Measurements from ENCODE around the gene COASY.
"Not testable (repeated sequence)": the region's sequence is repeated elsewhere in the genome, so short reads cannot be mapped to it uniquely, and the experiment has no call there.

COASY gene

DNA sequence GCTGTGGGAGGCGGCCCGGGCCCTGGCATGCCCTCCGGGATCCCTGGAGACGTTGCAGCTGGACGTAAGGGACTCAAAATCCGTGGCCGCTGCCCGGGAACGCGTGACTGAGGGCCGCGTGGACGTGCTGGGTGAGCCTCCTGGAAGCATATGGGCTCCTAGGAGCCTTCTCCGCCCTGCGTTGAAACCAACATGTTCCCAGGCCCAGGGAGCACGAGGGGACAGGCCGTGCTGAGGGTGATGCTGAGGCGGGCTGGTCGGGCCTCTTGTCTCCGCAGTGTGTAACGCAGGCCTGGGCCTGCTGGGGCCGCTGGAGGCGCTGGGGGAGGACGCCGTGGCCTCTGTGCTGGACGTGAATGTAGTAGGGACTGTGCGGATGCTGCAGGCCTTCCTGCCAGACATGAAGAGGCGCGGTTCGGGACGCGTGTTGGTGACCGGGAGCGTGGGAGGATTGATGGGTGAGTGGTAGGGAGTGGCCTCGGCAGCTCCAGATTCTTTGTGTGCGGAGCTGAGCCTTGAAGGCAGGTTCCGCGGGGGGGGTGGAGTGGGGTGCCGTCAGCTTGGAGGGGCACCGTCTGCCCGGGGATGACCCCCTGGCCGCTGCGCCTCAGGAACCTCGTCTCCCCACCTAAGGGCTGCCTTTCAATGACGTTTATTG is 8.7 kb upstream of the COASY start:
- DNase-seq = no peak

DNA sequence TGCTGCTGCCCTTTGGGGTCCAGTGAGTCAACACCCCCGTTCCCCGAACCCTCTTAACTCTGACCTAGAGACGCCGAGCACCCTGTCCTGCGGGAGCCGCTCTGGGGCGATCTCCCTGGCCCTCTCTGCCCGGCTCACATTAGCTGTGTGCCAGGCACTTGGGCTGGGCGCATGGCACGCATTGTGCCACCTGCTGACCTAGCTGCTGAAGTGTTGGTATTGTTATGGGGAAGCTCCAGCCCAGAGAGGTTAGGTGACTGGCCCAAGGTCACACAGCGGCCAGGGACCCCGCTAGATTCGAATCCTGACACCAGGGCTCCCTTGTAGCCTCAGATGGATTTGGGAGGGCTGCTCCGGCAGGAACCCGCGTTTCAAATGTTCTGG is 8.1 kb upstream of the COASY start:
- DNase-seq = no peak

DNA sequence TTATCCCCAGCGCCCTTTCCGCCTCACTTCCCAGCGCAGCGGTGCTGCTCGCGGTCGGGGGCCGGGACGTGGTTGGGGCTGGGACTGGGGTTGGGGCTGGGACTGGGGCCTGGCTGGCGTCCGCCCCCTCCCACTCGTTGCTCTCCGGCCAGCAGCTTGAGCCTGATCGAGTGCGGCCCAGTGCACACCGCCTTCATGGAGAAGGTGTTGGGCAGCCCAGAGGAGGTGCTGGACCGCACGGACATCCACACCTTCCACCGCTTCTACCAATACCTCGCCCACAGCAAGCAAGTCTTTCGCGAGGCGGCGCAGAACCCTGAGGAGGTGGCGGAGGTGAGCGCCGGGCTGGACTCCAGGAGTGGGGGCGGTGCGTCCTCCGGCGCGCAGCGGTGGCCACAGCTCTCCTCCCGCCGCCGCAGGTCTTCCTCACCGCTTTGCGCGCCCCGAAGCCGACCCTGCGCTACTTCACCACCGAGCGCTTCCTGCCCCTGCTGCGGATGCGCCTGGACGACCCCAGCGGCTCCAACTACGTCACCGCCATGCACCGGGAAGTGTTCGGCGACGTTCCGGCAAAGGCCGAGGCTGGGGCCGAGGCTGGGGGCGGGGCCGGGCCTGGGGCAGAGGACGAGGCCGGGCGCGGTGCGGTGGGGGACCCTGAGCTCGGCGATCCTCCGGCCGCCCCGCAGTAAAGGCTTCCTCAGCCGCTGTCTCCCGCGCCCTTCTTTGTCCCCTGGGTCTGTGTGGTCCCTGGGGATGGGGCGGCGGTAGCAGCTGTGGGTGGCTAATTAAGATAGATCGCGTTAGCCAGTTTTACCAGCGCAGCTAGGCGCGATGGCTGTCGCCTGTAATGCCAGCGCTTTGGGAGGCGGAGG is 7.5 kb upstream of the COASY start:
- peak; percentile 77 to 85 for DNase-seq

DNA sequence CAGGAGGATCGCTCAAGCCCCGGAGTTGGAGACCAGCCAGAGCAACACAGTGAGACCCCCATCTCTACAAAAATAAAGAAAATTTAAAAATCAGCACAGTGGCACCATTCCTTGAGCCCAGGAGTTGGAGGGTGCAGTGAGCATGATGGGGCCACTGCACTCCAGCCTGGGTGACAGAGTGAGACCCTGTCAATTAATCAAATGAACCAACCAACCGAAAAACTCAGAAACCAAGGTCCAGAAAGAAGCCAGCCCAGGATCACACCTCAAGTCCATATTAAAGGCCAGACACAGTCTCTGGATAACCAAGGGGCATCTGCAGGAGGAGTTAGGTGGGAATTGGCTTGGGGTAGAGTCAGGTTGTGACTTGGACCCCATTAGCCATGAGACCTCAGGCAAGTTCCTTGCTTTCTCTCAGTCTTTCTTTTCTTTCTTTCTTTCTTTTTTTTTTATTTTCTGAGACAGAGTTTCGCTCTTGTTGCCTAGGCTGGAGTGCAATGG is 6.8 kb upstream of the COASY start:
- DNase-seq = no peak

DNA sequence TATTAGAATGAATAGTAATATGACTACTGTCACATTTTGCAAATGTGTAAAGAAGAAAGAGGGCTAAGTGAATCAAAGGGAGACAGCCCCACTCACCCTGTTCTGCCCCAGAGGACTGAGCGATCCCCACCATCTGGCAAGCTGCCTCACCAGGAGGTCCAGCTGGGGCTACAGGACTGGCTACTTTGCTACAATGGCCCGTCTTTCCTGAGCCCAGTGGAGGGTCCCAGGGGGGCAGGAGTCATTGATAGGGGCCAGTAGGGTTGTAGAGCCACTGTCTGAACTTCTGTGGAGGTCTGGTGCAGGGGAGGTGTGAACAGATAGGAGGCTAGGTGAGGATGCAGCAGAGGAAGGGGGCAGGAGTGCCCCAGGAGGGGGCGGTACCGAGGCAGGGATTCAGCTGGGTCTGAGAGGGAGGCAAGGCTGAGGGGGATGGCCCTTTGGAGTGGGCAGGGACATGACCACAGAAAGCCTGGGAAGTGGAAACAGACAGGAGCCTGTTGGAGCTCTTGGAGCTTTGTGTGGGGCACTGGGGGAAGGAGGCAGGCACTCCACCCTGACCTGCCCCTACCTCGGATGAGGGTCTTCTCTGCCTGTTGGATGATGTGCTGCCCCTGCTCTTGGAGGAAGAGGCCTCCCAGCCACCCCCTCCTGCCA is 5.9 kb upstream of the COASY start:
- DNase-seq = not testable (repeated sequence)

GRCh38 chr17:42559075-42559474 is 2.9 kb upstream of the COASY start:
- no peak for DNase-seq

GRCh38 chr17:42560246-42560645 is 1.7 kb upstream of the COASY start:
- no peak for DNase-seq

DNA sequence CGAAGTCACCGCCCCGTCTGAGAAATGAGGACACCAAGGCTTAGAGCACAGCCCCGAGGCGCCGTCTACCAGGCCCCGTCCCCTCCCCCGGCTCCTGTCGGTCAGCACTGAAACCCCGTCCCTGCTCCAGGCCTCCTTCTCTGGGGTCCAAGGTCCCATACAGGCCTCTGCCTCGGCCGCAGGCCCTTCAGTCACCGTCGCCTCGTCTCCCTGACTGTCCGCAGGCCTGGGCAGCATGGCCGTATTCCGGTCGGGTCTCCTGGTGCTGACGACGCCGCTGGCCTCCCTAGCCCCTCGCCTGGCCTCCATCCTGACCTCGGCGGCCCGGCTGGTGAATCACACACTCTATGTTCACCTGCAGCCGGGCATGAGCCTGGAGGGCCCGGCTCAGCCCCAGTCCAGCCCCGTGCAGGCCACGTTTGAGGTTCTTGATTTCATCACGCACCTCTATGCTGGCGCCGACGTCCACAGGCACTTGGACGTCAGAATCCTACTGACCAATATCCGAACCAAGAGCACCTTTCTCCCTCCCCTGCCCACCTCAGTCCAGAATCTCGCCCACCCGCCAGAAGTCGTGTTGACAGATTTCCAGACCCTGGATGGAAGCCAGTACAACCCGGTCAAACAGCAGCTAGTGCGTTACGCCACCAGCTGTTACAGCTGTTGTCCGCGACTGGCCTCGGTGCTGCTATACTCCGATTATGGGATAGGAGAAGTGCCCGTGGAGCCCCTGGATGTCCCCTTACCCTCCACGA is 617 bp downstream of the COASY start:
- peak in 1 of 2 experiments; percentile 21 for DNase-seq

GRCh38 chr17:42563143-42563509 is 1.2 kb downstream of the COASY start:
- no peak for DNase-seq

DNA sequence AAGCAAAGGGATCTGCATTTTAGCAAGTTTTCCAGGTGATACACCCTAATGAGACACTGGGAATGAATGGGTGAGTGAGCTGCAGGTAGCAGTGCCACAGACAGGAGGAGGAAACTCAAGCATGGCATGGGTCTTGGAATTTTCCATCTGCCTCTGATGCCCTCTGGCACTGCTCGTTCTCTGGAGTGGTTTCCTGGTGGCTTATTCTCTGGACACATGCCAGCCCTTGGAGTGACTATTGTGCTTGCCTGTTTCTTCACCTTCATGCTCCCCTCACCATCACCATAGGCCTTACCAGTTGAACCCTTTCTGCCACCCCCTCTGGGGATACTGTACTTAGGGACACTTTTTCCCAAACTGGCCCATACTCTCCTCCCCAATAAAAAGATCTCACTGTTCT is 1.6 kb downstream of the COASY start:
- DNase-seq = no peak

DNA sequence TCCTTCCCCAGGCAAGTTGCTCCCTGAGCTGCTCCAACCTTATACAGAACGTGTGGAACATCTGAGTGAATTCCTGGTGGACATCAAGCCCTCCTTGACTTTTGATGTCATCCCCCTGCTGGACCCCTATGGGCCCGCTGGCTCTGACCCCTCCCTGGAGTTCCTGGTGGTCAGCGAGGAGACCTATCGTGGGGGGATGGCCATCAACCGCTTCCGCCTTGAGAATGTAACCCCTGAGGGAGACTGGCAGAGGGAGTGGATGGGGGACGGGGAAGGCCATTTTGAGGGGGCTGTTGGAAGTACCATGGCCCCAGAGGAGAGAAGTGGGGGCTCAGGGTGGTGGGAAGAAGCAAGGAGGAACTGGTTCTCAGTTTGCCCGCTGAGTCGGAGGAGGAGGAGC is 2.0 kb downstream of the COASY start:
- no peak for DNase-seq

DNA sequence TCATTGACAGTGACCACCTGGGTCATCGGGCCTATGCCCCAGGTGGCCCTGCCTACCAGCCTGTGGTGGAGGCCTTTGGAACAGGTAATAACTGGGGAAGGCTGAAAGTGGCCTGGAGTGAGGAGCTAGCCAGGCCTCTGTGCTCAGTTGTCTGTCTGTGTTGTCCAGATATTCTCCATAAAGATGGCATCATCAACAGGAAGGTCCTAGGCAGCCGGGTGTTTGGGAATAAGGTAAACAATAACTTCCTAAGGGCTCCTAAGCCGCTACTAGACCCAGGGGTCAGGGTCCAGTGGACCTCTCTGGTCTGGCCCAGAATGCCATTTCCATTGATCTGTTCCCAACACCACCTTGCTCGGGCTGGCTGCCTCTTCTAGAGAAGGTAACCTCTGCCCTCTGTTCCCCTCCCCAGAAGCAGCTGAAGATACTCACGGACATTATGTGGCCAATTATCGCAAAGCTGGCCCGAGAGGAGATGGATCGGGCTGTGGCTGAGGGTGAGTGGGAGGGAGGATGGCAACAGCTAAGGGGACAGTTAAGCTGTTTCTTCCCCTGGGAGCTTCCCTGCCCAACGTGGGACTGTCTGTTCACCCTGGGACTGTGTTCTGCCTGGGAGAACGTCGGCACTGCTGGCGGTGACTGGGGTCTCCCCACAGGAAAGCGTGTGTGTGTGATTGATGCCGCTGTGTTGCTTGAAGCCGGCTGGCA is 3.0 kb downstream of the COASY start:
- no peak for DNase-seq

DNA sequence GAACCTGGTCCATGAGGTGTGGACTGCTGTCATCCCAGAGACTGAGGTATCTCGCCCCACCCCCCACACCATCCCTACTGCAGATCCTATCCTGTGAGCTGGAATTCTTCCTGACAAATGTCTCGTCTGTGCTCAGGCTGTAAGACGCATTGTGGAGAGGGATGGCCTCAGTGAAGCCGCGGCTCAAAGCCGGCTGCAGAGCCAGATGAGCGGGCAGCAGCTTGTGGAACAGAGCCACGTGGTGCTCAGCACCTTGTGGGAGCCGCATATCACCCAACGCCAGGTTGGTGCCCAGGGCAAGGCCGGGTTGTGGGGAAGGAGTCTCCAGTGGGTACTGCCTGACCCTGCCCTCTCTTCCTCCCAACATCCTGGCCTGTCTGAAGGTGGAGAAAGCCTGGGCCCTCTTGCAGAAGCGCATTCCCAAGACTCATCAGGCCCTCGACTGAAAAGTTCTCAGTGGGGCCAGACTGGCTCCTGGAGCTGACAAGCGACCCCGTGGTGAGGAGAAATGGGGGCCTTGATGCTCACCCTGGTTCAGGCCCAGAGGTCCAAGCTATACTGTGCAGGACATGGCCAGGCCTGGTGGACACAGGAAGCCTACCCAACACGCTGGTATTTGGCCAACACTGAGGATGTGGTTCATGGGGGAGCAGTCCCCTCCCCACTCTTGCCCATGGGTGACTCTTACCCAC is 3.7 kb downstream of the COASY start:
- DNase-seq = no peak

- DNase-seq = no peak
Observed at GRCh38 chr17:42566215-42566882, 4.4 kb downstream of the COASY start.

DNA sequence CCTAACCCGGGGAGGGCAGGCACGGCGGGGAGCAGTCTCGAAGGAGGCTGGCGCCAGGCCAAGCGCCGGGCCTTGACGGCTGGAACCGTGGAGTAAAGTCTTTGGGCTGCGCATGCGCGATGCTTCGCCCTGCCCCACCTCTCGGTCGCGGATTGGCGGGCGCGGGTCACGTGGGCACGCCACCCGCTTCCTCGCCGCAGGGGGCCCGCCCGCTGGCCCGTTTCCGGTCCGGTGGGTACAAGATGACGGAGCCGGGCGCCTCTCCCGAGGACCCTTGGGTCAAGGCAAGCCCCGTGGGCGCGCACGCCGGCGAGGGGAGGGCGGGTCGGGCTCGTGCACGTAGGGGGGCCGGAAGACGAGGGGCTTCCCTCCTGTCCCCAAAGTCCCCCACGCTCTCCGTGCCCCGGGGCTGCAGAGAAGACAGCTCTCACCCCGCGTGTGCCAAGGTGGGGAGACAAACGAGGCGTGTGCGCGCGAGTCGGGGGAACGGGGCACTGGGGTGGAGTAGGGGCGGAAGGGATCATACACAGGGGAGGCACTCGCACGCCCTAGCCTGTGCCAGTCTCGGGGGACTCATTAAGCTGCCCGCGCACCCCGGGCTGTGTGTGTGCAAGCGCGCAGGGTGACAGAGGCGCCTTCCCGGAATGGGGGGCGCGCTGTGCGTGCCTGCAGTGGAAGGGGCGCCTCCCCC is 5.1 kb downstream of the COASY start, which contains the start of gene MLX:
Gene MLX (plus strand): TSS at position 218 of the 691 bp plus-strand sequence. CDS start 25 bp downstream, at position 243.
- peak; percentile 77 to 78 for DNase-seq

DNA sequence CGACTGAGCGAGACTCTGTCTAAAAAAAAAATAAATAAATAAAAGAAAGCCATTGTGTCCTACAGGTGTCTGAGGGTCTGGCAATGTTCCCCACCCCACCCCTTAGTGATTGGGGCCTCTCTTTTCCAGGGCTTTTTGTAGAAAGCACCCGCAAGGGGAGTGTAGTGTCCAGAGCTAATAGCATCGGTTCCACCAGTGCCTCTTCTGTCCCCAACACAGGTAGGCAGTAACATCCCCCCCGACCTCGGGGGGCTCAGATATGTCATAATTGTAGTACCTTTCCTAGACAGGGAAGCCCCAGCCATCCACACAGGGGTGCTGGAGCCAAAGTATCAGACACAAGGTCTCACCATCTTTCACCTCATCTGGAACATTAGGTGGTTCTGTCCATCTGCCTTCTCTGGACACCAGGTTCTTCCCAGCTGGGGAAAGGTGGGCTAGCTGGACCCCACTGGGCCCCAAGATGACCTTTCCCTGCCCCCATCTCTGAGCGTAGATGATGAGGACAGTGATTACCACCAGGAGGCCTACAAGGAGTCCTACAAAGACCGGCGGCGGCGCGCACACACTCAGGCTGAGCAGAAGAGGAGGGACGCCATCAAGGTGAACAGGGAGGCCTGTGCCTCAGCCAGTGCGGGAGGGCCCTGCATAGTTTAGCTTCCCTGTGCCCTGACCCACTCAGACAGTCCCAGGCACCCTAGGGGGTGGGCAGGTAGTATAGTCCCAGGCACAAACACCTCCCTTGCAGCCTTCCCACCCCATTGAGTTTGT is 6.6 kb downstream of the COASY start:
- DNase-seq = no peak

DNA sequence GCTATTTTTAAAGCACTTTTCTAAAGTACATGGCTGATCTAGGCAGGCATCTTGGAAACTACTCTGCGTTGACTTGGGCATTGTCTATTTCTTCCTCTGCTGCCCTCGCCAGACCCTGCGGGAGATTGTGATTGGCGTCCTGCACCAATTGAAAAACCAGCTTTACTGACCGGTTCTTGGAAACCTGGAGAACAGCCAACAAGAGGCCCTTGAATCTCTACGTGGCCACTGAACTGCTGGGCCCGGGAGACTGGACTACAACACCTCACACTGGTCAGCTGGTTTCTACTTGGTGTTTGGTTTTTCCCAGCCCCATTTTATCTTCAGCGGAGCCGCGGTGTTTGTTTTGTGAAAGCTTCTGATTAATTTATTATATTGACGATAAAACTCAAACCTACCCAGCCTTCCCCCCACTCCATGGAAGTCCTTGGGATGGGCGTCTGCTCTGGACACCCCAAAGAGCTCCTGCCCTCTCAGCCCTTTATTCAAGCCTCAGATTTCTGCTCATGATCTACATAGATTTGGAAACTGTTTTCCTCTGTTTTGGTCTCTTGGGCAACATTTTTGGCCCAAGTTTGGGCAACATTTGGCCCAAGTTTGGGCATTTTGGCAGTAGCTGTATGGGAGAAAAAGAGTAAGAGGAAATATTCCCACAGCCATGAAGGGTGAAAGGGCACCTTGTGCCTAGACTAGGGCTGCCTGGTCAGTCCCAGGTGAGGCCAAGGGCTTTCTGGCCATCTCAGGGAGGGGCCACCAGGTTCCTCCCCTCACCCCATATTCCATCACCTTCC is 9.7 kb downstream of the COASY start:
- no peak for DNase-seq

GRCh38 chr17:42573095-42573494 is 11.1 kb downstream of the COASY start:
- peak; percentile 9 to 15 for DNase-seq

- no peak for DNase-seq
Observed at GRCh38 chr17:42574463-42574862, 12.5 kb downstream of the COASY start.

Data from Kasumi-1 (cell line).